Sigmoid colon (tissue), 7 donors: ENCODE results near the gene FBLN7. TPM values are rescaled to one million over a fixed set of nuclear protein-coding genes. Genes with fewer than 3 reads are reported as not detected.

Experiments
- DNase-seq: peaks from one replicate; pipeline ENCODE4 v3.0.0-alpha.2; 2019
- H3K27ac ChIP-seq, 4 donors: fragments of 200-600 bp; sonication (generic); one replicate each; pipeline ENCODE4 v1.5.1; 2016 to 2019; ENCODE audit warnings: mild to moderate bottlenecking in 1 of 4
- H3K27me3 ChIP-seq, 3 donors: fragments of 200-600 bp; sonication (generic); one replicate each; pipeline ENCODE4 v1.5.1; 2019; ENCODE audit warnings: mild to moderate bottlenecking in 1 of 3
- H3K36me3 ChIP-seq, 4 donors: fragments of 200-600 bp; sonication (generic); one replicate each; pipeline ENCODE4 v1.5.1; 2016 to 2019
- H3K4me1 ChIP-seq, 4 donors: fragments of 200-600 bp; sonication (generic); one replicate each; pipeline ENCODE4 v1.5.1; 2017 to 2019
- H3K4me3 ChIP-seq, 4 donors: fragments of 200-600 bp; sonication (generic); one replicate each; pipeline ENCODE4 v1.5.1; 2017 to 2019; ENCODE audit warnings: mild to moderate bottlenecking in 2 of 4, moderate library complexity in 1 of 4
- H3K9me3 ChIP-seq, 4 donors: fragments of 200-600 bp in 3 of 4; sonication (generic) in 3 of 4; one replicate each; pipeline versions ENCODE4 v1.5.1 to v1.6.1; 2013 to 2019
- EP300 ChIP-seq, 4 donors: sonication (generic); formaldehyde crosslinking; IDR thresholded peaks; one replicate each; pipeline ENCODE4 v1.6.1; 2017; ENCODE audit warnings: antibody characterized with exemption in 4 of 4
- POLR2A ChIP-seq, 2 donors: fragments of 450-650 bp; IDR thresholded peaks; one replicate each; pipeline ENCODE4 v1.6.1; 2016; ENCODE audit warnings: antibody characterized with exemption in 2 of 2, mild to moderate bottlenecking in 2 of 2, moderate library complexity in 2 of 2
- POLR2AphosphoS5 ChIP-seq, 4 donors: sonication (generic); formaldehyde crosslinking; IDR thresholded peaks; one replicate each; pipeline ENCODE4 v1.6.1; 2017; ENCODE audit warnings: antibody characterized with exemption in 4 of 4
- WGBS, 2 donors: extraction: QIAGEN DNeasy Blood & Tissue Kit; methylation state at CpG; one replicate each; pipeline ENCODE4 v1.1.7; 2013; 5-methylcytosine and 5-hydroxymethylcytosine counted together
- intact Hi-C: fragments of 100-400 bp; cut with DNase I; formaldehyde crosslinking; loops from one replicate; pipeline ENCODE4 v1.15.1; 2023
- polyA plus RNA-seq, 3 donors: library from polyadenylated mRNA; stranded (reverse); fragments of 200-250 nt; gene quantifications; one replicate each; pipeline ENCODE4 v1.2.3, GENCODE V29; 2013
- total RNA-seq, 4 donors: library from RNA; depleted of rRNA; stranded (reverse); fragments of >200 nt; gene quantifications; one replicate each; pipeline ENCODE4 v1.1.0, GENCODE V29; 2016
- TF ChIP-seq, protein P1 (sequence below), 4 experiments: fragments of 450-650 bp in 3 of 4; fragments of 200-600 bp in 1 of 4; IDR thresholded peaks; one replicate each; pipeline ENCODE4 v1.5.1; 2016 to 2019; ENCODE audit warnings: antibody characterized with exemption in 4 of 4, mild to moderate bottlenecking in 3 of 4, moderate library complexity in 2 of 4
- donor health status: healthy with polysubstance abuse.
- donor health status: Bipolar disorder and iron deficiency.
- donor health status: healthy.

Gene FBLN7
- total and polyA plus RNA-seq, 7 donors, result 0.95 to 3.3 (median 1.1) TPM; not detected in 2

DNA sequence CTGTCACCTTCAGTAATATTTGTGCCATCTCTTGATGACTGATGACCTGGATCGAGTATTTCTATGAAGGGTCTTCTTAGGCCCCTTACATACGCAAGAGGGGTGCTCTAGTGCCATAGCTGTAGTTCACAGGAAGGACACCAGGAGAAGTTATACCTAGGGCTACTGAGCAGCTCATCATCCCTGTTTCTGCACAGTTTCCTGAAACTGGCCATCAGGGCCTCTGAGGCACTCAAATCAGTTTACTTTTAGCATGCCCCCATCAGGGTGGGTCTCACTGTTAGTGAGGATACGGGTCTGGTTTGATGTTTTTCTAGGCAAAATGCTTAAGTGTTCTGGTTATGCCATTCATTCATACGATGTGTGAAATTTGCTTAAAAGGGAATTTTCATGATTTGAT is 20.0 kb upstream of the FBLN7 start:
- Histone ChIP-seq H3K36me3 (peaks cover 0 to 41% (median 7%) of the 10 kb centered on the region in 4 donors), H3K4me3 (no peak overlapping the region), H3K27ac (no peak overlapping the region), H3K27me3 (no peaks in the 10 kb centered on the region), H3K9me3 (no peaks in the 10 kb centered on the region), H3K4me1 (no peaks in the 10 kb centered on the region)
- no peak for TF ChIP-seq POLR2AphosphoS5 (IDR thresholded peaks at IDR 0.05)
- no peak for TF ChIP-seq POLR2A (IDR thresholded peaks at IDR 0.05)
- no peak for TF ChIP-seq EP300 (IDR thresholded peaks at IDR 0.05)
- TF ChIP-seq, protein P1, sequence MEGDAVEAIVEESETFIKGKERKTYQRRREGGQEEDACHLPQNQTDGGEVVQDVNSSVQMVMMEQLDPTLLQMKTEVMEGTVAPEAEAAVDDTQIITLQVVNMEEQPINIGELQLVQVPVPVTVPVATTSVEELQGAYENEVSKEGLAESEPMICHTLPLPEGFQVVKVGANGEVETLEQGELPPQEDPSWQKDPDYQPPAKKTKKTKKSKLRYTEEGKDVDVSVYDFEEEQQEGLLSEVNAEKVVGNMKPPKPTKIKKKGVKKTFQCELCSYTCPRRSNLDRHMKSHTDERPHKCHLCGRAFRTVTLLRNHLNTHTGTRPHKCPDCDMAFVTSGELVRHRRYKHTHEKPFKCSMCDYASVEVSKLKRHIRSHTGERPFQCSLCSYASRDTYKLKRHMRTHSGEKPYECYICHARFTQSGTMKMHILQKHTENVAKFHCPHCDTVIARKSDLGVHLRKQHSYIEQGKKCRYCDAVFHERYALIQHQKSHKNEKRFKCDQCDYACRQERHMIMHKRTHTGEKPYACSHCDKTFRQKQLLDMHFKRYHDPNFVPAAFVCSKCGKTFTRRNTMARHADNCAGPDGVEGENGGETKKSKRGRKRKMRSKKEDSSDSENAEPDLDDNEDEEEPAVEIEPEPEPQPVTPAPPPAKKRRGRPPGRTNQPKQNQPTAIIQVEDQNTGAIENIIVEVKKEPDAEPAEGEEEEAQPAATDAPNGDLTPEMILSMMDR (IDR thresholded peaks at IDR 0.05), result no peak
- intact Hi-C loops, result no loop called here
- WGBS, 2 donors, result 89 to 94% methylated on average over 4 of the region's 4 CpGs
- DNase-seq, result no peak

DNA sequence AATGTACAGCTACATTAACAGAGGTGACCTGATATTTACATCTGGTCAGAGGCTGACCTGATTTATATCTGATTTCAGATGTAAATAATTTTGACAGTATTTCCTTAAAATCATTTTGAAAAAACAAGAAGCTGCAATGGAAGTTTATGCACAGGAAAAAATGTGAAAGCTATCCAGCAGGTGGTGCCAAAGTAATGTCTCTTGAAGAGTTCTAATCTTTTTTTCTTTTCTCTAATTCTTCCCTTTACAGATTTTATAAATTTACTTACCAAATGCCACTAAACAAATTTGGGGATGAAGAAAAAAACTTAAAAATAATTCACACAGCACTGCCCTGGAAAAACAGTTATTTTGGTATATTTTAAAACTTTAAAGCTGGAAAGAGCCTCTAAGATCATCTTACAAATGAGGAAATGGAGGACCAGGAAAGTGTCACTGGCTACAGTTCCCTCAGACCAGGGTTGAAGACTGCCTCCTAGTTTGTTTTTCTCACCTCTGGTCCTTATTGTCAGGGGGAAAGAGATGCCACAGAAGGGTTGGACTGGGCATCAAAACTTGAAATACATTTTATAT is 16.4 kb upstream of the FBLN7 start:
- no peak overlapping the region for H3K4me3 ChIP-seq
- H3K36me3 ChIP-seq, result peaks cover 0 to 24% (median 4%) of the 10 kb centered on the region in 4 donors
- no peaks in the 10 kb centered on the region for H3K4me1 ChIP-seq
- intact Hi-C loops, result loop anchor here (5.0 kb wide), 1 partner anchor 311 kb away; the partner anchor contains the start of gene RGPD8
- no peak for DNase-seq
- no peak overlapping the region for H3K27ac ChIP-seq
- TF ChIP-seq, protein P1 (IDR thresholded peaks at IDR 0.05), result peak in 1 of 4 experiments; percentile 41
- no peak for TF ChIP-seq POLR2AphosphoS5 (IDR thresholded peaks at IDR 0.05)
- no peak for TF ChIP-seq POLR2A (IDR thresholded peaks at IDR 0.05)
- no peaks in the 10 kb centered on the region for H3K27me3 ChIP-seq
- no peaks in the 10 kb centered on the region for H3K9me3 ChIP-seq

DNA sequence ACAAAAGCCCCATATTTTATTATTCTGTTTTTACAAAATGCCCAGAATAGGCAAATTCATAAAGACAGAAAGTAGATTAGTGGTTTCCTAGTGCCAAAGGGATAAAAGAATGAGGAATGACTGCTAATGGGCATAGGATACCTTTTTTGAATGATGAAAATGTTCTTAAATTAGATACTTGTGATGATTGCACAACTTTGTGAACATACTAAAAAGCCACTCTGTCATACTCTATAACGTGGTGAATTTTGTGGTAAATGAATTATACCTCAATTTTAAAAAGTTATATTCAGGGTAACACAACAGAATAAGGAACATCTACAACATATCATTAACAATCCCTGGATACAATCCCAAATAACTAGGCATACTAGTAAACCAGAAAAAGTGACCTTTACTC is 9.1 kb upstream of the FBLN7 start:
- H3K9me3 ChIP-seq, result no peaks in the 10 kb centered on the region
- WGBS, 2 donors, result 77 to 89% methylated on average over 1 of the region's 1 CpG
- no peak for DNase-seq
- TF ChIP-seq, protein P1 (IDR thresholded peaks at IDR 0.05), result no peak
- TF ChIP-seq EP300 (IDR thresholded peaks at IDR 0.05) (no peak), POLR2AphosphoS5 (IDR thresholded peaks at IDR 0.05) (no peak), POLR2A (IDR thresholded peaks at IDR 0.05) (no peak)
- no peaks in the 10 kb centered on the region for H3K36me3 ChIP-seq
- intact Hi-C loops, result no loop called here
- H3K4me1 ChIP-seq, result no peaks in the 10 kb centered on the region
- H3K4me3 ChIP-seq, result no peak overlapping the region
- H3K27me3 ChIP-seq, result no peaks in the 10 kb centered on the region
- H3K27ac ChIP-seq, result no peak overlapping the region

- TF ChIP-seq EP300 (IDR thresholded peaks at IDR 0.05) (no peak), POLR2A (IDR thresholded peaks at IDR 0.05) (no peak), POLR2AphosphoS5 (IDR thresholded peaks at IDR 0.05) (no peak)
- TF ChIP-seq, protein P1 (IDR thresholded peaks at IDR 0.05), result no peak
- intact Hi-C loops, result no loop called here
- H3K4me3 ChIP-seq, result no peak overlapping the region
- H3K4me1 ChIP-seq, result peaks cover 0 to 7% (median 6%) of the 10 kb centered on the region in 4 donors
- DNase-seq, result no peak
- H3K27me3 ChIP-seq, result peaks cover 3 to 19% (median 6%) of the 10 kb centered on the region in 3 donors
- no peaks in the 10 kb centered on the region for H3K36me3 ChIP-seq
- H3K27ac ChIP-seq, result no peak overlapping the region
- H3K9me3 ChIP-seq, result no peaks in the 10 kb centered on the region
Measured at GRCh38 chr2:112133344-112133743, 4.8 kb upstream of the FBLN7 start.

GRCh38 chr2:112134120-112134519 is 4.1 kb upstream of the FBLN7 start:
- intact Hi-C loops, result no loop called here
- no peaks in the 10 kb centered on the region for H3K36me3 ChIP-seq
- TF ChIP-seq EP300 (IDR thresholded peaks at IDR 0.05), result no peak
- no peak for TF ChIP-seq POLR2AphosphoS5 (IDR thresholded peaks at IDR 0.05)
- TF ChIP-seq, protein P1 (IDR thresholded peaks at IDR 0.05), result no peak
- TF ChIP-seq POLR2A (IDR thresholded peaks at IDR 0.05), result no peak
- H3K27ac ChIP-seq, result no peak overlapping the region
- no peak overlapping the region for H3K4me3 ChIP-seq
- DNase-seq, result no peak
- peaks cover 0 to 9% (median 7%) of the 10 kb centered on the region in 4 donors for H3K4me1 ChIP-seq
- WGBS, 2 donors, result 74 to 83% methylated on average over 4 of the region's 4 CpGs
- H3K9me3 ChIP-seq, result no peaks in the 10 kb centered on the region
- H3K27me3 ChIP-seq, result peaks cover 3 to 23% (median 7%) of the 10 kb centered on the region in 3 donors
